ENCODE measurements around the gene SIPA1L3. TPM values are rescaled to one million over a fixed set of nuclear protein-coding genes. Genes with fewer than 3 reads are reported as not detected.

SIPA1L3 gene
- total and polyA plus RNA-seq, 9 of the 15 experiments (the other 6 are each of a cell fraction or from before 2014, with no cell fraction given): 0.01 to 6.1 (median 2.5) TPM

DNA sequence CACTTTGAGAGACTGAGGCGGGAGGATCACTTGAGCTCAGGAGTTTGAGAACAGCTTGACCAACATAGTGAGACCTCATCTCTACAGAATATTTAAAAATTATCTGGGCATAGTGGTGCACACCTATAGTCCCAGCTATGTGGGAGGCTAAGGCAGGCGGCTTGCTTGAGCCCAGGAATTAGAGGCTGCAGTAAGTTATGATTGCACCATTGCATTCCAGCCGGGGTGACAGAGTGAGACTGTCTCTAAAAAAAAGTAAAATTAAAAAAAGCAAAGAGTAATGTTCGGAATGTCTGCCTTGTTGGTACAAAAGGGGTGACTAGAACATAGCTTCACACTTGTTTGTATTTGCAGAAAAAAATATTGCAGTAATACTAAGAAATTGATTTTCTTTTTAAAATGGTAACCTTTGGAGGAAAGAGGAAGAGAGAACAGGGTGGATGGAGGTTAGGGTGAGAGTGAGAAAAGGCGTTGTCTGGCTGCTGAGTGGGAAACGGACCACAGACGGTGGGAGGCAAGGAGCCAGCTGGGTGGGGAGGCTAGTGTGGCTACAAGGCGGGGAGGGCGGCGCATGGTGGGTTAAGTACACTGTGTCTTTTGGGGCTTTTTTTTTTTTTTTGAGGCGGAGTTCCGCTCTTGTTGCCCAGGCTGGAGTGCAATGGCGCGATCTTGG, 339.0 kb downstream of the SIPA1L3 start:
- FAIRE-seq: no peak
- no peaks in the 10 kb centered on the region for H4K20me1 ChIP-seq (replicated peaks; ENCODE audit: control insufficient read depth, insufficient read depth, low read length)
- TF ChIP-seq KDM5B (IDR thresholded peaks at IDR 0.05; ENCODE audit: insufficient replicate concordance, low read depth, low read length) (no peak), HNRNPLL (IDR thresholded peaks at IDR 0.05; ENCODE audit: low read depth, low read length, poor library complexity, severe bottlenecking) (no peak), SP2 (IDR thresholded peaks at IDR 0.05; ENCODE audit: extremely low read depth, low read depth, low read length, poor library complexity, severe bottlenecking) (no peak), ZNF316 (IDR thresholded peaks at IDR 0.05) (no peak), ZNF586 (CRISPR knock-in tag; conservative IDR thresholded peaks at IDR 0.05) (no peak), ERF (CRISPR knock-in tag; IDR thresholded peaks at IDR 0.05) (no peak), POLR2H (tag; IDR thresholded peaks at IDR 0.05; ENCODE audit: low read depth) (no peak), RBM34 (IDR thresholded peaks at IDR 0.05; ENCODE audit: borderline replicate concordance, insufficient read depth, low read length) (no peak), CHD2 (IDR thresholded peaks at IDR 0.05; ENCODE audit: low read depth, low read length) (no peak), PRPF4 (IDR thresholded peaks at IDR 0.05; ENCODE audit: insufficient read depth, low read depth, low read length, poor library complexity, severe bottlenecking) (no peak), GATA2 (CRISPR knock-in tag; IDR thresholded peaks at IDR 0.05) (no peak), LEF1 (IDR thresholded peaks at IDR 0.05) (no peak)
- TF ChIP-seq, protein P1, sequence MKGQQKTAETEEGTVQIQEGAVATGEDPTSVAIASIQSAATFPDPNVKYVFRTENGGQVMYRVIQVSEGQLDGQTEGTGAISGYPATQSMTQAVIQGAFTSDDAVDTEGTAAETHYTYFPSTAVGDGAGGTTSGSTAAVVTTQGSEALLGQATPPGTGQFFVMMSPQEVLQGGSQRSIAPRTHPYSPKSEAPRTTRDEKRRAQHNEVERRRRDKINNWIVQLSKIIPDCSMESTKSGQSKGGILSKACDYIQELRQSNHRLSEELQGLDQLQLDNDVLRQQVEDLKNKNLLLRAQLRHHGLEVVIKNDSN (CRISPR knock-in tag; IDR thresholded peaks at IDR 0.05): no peak
- TF ChIP-seq, protein P2, sequence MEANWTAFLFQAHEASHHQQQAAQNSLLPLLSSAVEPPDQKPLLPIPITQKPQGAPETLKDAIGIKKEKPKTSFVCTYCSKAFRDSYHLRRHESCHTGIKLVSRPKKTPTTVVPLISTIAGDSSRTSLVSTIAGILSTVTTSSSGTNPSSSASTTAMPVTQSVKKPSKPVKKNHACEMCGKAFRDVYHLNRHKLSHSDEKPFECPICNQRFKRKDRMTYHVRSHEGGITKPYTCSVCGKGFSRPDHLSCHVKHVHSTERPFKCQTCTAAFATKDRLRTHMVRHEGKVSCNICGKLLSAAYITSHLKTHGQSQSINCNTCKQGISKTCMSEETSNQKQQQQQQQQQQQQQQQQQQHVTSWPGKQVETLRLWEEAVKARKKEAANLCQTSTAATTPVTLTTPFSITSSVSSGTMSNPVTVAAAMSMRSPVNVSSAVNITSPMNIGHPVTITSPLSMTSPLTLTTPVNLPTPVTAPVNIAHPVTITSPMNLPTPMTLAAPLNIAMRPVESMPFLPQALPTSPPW (CRISPR knock-in tag; IDR thresholded peaks at IDR 0.05): no peak
- TF ChIP-seq, protein P3, sequence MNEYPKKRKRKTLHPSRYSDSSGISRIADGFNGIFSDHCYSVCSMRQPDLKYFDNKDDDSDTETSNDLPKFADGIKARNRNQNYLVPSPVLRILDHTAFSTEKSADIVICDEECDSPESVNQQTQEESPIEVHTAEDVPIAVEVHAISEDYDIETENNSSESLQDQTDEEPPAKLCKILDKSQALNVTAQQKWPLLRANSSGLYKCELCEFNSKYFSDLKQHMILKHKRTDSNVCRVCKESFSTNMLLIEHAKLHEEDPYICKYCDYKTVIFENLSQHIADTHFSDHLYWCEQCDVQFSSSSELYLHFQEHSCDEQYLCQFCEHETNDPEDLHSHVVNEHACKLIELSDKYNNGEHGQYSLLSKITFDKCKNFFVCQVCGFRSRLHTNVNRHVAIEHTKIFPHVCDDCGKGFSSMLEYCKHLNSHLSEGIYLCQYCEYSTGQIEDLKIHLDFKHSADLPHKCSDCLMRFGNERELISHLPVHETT (CRISPR knock-in tag; conservative IDR thresholded peaks at IDR 0.05 in 1 of 2, IDR thresholded peaks at IDR 0.05 in 1 of 2): no peak
- TF ChIP-seq, protein P4, sequence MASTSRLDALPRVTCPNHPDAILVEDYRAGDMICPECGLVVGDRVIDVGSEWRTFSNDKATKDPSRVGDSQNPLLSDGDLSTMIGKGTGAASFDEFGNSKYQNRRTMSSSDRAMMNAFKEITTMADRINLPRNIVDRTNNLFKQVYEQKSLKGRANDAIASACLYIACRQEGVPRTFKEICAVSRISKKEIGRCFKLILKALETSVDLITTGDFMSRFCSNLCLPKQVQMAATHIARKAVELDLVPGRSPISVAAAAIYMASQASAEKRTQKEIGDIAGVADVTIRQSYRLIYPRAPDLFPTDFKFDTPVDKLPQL (IDR thresholded peaks at IDR 0.05; ENCODE audit: extremely low read depth, insufficient read length): no peak

More for the DNA sequence above, 339.0 kb downstream of the SIPA1L3 start:
- Histone ChIP-seq H3K27ac (ENCODE audit: extremely low read depth, low read depth, low read length) (no peak overlapping the region), H3K4me2 (ENCODE audit: insufficient read depth, low read length) (no peak overlapping the region), H3K4me1 (replicated peaks in 1 of 2; ENCODE audit: control insufficient read depth in 2 of 2, insufficient read depth in 2 of 2, low read length in 2 of 2) (peaks cover 7 to 24% of the 10 kb centered on the region in 2 experiments; a peak in 4 of 5 replicates), H3K9ac (ENCODE audit: insufficient read depth in 1 of 2, low read depth in 2 of 2, low read length in 2 of 2) (0 out of 4 replicates have a peak overlapping the region, but pooled peaks of 1 of the 2 experiments have one; percentile 32), H3K36me3 (ENCODE audit: control insufficient read depth, insufficient read depth, low read length) (peaks cover 3% of the 10 kb centered on the region; the same call in 1 of the 3 replicates), H3K79me2 (ENCODE audit: control insufficient read depth, insufficient read depth, low read length) (no peaks in the 10 kb centered on the region), H3K4me3 (no peak overlapping the region), H3K27me3 (ENCODE audit: control insufficient read depth in 2 of 2, insufficient read depth in 2 of 2, low read length in 2 of 2) (no peaks in the 10 kb centered on the region), H3K9me3 (replicated peaks; ENCODE audit: control insufficient read depth, insufficient read depth, low read depth, low read length) (no peaks in the 10 kb centered on the region), H2AFZ (ENCODE audit: low read depth, low read length) (no peak overlapping the region), H3K9me1 (ENCODE audit: control insufficient read depth, insufficient read depth, low read length) (no peaks in the 10 kb centered on the region)
- in situ Hi-C loops (cut with MboI) (no loop called here), intact Hi-C loops (cut with micrococcal nuclease) (no loop called here)
- ChIA-PET POLR2A (interaction anchor here (0.6 to 1.1 kb wide), 2 partner anchors 72 to 128 kb away, joined by 3 to 4 read pairs; partner anchors contain the start of gene PSMD8), CTCF (ENCODE audit: low intra/inter-chr PET ratio) (interaction anchor here (0.6 kb wide), 1 partner anchor 194 kb away, joined by 3 read pairs; no protein-coding TSS in a partner anchor)
- no peak for ATAC-seq
- BruUV-seq (replicated peaks): no TSS peak
- 68% methylated on average over 10 of the region's 14 CpGs for WGBS (ENCODE audit: insufficient coverage, low coverage, missing lambda C conversion rate)
- DNase-seq (ENCODE audit: extremely low read depth in 1 of 4, low spot score in 3 of 4): no peak

Measured in K562 (cell line).